DMS53 treated with DMSO at 0.1 percent for 48 hours (cell line): ENCODE measurements around the gene HCLS1.
"Not testable (repeated sequence)": the region's sequence is repeated elsewhere in the genome, so short reads cannot be mapped to it uniquely, and the experiment has no call there.

Experiments used
- DNase-seq: peaks from one replicate; lab custom pipeline; 2025; ENCODE audit not compliant: unreplicated experiment; lab: John Stamatoyannopoulos, UW

The HCLS1 gene

GRCh38 chr3:121599900-121600299, 60.8 kb downstream of the HCLS1 start:
- DNase-seq = not testable (repeated sequence)

GRCh38 chr3:121598564-121598963, 62.1 kb downstream of the HCLS1 start:
- DNase-seq = no peak

GRCh38 chr3:121595765-121596406, 64.8 kb downstream of the HCLS1 start:
- DNase-seq = no peak

GRCh38 chr3:121594850-121595249, 65.9 kb downstream of the HCLS1 start:
- DNase-seq = no peak

- not testable (repeated sequence) for DNase-seq
Measured at GRCh38 chr3:121593806-121594205, 66.9 kb downstream of the HCLS1 start.

GRCh38 chr3:121592856-121593702, 67.6 kb downstream of the HCLS1 start, which contains the start of gene FBXO40:
TSS of gene FBXO40 (plus strand) at chr3:121593379. CDS start at chr3:121620576, 27,197 bp downstream.
- DNase-seq = peak; percentile 58

- DNase-seq = no peak
Measured at GRCh38 chr3:121584418-121584817, 76.3 kb downstream of the HCLS1 start.

GRCh38 chr3:121581691-121582090, 79.0 kb downstream of the HCLS1 start:
- no peak for DNase-seq
